GM12865 (cell line): ENCODE data around the gene PTPRN2.

Experiments used
- DNase-seq: peaks from one replicate; pipeline ENCODE4 v3.0.0; 2010; ENCODE audit warnings: low read depth
- H3K4me3 ChIP-seq: 2 replicates; pipeline ENCODE4 v1.5.1; 2011; ENCODE audit warnings: mild to moderate bottlenecking, low read depth, low read length, control low read depth
- CTCF ChIP-seq: IDR thresholded peaks from 2 replicates; pipeline ENCODE4 v1.5.1; 2011; ENCODE audit warnings: low read length, control low read depth, low read depth, inconsistent platforms; ENCODE audit not compliant: insufficient read depth; ENCODE audit errors: missing control alignments

The PTPRN2 gene

GRCh38 chr7:158398750-158399149 is 188.9 kb downstream of the PTPRN2 start:
- TF ChIP-seq CTCF = no peak
- no peak overlapping the region for H3K4me3 ChIP-seq
- DNase-seq = no peak

GRCh38 chr7:158397885-158398284 is 189.7 kb downstream of the PTPRN2 start:
- no peak for DNase-seq
- no peak for TF ChIP-seq CTCF
- H3K4me3 ChIP-seq = no peak overlapping the region

DNA sequence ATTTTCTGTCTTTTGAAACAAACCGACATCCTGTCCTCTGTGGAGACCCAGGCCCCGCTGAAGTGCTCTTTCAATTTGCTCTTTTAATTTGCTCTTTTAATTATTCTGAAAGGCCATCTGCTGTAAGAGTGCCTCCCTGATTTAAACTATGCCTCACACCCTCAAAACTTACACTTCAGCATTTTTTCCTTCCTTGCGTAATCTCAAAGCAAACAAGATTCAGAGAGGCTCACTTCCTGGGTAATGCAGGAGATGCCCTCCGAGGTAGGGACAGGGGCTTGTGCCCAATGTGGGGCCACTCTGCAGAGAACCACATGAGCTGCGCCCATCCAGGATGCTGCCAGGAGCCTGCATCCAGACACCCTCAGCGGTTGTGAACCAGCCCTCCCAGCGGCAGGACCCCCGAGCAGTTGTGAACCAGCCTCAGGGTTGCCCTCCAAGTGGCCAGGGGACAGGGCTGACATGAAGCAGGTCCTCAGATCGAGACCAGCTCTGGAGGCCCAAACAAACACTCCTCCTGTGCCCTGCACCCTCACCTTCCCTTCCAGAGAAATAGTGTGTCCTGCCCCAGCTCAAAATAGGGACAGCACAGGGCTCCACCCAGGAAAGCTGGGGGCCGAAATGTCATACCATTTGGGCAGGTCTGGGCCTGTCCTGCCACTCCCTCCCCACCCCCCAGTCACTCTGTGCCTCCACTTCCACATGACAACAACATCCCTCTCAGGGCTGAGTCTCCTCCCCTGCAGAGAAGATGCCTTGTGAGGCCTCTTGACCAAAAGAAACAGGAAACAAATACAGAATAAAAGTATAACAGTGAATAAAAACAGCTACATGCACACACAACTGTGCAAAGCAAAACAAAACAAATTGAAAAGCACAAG is 190.4 kb downstream of the PTPRN2 start:
- no peak for TF ChIP-seq CTCF
- DNase-seq = no peak
- H3K4me3 ChIP-seq = no peak overlapping the region

GRCh38 chr7:158396301-158396905 is 191.2 kb downstream of the PTPRN2 start:
- no peak for TF ChIP-seq CTCF
- H3K4me3 ChIP-seq = no peak overlapping the region
- DNase-seq = no peak

DNA sequence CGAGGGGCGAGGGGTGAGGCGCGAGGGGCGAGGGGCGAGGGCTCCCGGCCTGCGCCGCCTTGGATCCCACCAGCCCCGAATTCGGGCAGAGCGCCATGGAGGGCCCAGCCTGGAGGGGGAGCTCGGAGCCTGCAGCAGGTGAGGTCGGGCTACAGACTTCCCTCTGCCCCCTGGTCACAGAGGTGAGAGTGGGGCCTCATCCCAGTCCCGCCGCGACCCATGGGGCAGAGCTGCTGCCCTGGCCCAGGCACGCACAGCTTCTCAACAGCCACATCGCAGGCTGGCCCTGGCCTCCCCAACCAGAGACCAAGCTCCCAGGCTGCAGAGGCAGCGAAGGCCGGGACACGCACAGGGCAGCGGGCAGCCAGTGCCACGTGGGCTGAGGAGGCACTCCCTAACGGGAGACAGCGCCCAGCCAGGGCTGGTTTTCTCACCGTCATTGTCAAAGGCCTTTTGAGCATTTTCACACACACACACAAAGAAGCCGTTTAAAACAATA is 191.8 kb downstream of the PTPRN2 start:
- TF ChIP-seq CTCF = no peak
- no peak for DNase-seq
- no peak overlapping the region for H3K4me3 ChIP-seq

GRCh38 chr7:158395349-158395748 is 192.3 kb downstream of the PTPRN2 start:
- no peak overlapping the region for H3K4me3 ChIP-seq
- TF ChIP-seq CTCF = no peak
- DNase-seq = no peak
